COLO668 (cell line): ENCODE results near the gene PTPN3.
A peak's percentile ranks its signal among the peaks of the same experiment; 100 is the strongest.

Experiments used
- DNase-seq: peaks from one replicate; lab custom pipeline; 2025; ENCODE audit not compliant: unreplicated experiment; lab: John Stamatoyannopoulos, UW

PTPN3 gene

DNA sequence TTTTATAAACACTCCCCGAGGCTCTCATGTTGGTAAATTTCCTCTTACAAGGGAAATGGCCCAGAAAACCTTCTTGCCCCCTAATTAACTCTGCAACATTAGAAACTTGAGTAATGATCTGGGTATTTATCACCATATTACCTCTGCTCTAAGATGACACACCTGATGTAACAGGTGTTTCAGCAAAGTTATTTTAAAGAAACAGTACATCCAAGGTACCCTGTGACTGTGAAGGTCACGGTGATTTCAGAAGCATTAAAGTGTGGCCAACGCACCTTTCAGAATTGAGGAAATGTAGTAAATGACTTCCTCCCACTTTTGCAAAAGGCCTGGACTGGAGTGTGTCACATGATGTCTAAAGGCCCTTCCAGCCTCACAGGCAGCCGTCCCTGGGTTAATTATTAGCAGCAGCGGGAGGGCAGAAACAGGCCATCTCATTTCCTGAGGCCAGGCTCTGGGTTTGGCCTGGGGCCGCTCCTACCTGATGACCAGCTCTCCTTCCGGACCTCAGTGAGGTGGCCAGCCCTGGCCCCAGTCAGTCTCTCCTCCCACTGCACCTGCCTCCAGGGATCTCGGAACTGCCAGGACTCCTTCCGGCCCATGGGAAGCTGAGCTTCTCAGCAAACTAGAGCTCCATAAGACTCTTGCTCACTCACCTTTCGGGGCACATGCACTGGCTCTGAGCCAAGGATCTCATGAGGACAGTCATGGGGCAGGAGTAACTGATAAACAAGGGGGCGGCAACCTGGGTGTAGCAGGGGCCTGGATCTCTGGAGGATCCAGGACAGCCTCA lies 20.7 kb downstream of the PTPN3 start:
- peak; percentile 89 for DNase-seq

DNA sequence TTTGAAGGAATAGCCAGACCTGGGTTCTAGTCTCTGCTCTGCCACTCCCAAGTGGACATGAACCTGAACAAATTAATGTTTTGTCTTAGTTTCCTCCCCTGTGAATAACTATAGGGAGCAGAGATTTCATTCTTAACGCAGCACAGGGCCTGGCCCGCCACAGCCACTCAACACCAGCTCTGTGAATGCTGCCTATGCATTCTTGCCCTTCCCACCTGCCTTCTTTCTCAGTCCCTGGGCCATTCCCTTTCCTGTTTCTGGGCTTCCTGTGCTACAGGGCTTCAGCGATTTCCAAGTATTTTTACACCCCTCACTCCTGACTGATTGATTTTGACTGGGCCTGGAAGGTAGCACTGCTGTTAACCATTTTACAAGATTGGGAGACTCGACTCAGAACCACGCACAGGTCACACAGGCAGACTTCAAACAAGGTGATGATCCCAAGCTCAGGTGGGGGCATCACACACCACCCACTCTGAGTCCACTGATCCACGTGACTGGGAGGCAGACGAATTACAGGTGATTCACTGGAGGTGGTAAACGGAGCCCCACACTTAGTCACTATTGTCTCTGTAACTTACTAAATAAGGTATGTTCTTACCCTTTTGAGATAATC lies 21.4 kb downstream of the PTPN3 start:
- DNase-seq = peak; percentile 40

DNA sequence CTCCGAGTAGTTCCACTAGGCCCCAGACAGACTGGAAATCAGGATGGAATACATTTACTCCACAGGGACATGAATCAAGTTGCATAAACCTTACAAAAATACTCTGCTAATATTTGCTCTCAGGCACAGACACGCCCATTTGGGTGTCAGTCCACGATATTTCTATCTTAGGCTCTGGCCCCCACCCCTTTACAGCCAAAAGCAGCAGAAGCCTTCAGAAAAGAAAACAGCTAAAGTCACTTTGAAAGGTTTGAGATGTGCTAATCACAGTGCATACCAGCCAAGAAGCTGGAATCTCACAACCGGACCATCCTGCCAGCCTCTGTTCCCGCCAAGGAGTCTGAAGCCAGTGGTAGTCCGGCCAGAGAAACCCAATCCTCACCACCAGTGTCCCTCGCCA lies 22.6 kb downstream of the PTPN3 start:
- no peak for DNase-seq

DNA sequence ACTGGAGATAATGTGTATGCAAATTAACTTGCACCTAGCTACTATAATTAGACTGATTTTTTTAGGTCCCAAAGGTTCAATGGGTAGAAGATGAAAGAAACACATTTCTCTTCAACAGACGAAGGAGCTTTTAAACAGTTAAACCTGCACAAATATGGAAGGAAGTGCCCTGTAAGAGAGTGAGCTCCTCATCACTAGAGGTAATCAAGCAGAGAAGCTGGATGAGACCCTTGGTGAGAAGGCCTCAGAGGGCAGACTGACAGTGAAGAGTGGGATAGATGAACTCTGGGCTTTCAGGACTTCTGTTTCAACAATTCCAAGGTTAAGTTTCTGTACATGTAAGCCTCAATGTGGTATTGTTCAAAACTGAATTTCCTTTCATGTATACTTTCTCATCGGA lies 23.2 kb downstream of the PTPN3 start:
- no peak for DNase-seq

DNA sequence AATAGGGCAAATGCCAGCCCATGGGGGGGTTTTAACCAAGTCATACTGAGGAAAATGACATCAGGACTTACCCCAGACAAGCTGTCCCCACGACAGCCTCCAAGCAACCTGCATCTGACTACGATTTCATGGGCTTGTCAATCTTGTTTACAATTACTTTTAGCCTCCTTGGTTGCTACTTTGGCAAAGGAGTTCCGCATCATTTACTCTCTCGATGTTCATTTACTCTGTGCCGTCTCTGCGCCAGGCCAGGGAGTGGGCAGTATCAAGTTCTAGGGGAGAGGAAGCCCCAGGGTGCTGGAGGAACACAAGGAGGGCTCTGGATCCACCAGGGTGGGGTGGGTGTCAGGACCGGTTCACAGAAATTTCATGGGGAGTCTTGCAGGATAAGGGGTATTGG lies 23.9 kb downstream of the PTPN3 start:
- no peak for DNase-seq

DNA sequence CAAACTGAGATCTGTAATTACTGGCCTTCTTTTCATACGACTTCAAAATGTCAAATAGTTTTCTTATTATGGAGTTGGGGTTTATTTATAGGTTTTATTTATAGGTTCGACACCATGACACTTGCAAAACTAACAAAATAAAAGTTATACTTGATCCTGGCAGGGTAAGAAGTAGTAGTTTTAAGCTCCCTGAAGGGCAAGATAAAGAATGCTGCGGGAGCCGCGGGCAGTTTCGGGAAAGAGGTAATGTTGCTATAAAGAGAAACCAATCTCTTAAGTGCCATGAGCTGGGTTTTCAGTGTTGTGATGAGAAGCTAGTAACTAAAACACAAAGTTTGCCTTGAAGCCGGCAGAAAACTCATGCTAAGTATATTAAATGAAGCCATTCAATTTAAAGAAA lies 24.8 kb downstream of the PTPN3 start:
- DNase-seq = no peak

DNA sequence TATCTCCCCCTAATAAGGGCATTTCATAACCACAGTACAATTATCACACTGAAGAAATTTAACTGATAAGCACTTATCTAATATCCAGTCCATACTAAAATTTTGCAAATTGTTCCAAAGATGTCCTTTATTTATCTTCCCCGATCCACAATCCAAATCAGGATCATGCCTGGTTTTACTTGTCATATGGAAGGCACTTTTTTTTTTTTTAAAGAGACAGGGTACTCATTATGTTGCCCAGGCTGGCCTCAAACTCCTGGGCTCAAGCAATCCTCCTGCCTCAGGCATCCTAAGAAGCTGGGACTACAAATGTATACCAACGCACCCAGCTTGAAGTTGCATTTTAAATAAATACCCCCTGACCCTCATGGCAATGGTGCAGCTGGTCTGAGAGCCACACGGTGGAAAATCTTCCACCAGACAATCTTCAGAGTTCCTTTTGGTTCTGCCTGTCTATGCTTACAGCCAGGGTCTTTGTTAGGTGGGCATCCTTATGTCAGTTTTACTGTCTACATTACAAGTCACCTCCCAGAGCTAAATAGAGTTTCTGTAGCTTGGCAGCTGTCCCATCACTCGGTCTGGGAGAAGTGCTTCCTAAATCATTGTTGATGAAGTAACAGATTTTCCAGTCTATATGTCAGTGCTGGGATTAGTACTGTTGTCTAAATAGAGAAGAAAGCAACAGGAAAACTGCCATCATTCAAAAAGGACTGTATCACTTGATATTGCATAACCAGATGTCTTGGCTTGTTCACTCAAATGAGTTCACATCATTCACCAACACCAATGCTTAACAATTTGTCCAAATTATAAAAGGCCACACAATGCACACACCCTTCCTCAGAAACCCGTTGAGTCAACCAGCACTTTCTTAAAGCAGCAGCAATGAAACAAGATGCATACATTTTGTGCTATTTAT lies 26.4 kb downstream of the PTPN3 start:
- DNase-seq = no peak

DNA sequence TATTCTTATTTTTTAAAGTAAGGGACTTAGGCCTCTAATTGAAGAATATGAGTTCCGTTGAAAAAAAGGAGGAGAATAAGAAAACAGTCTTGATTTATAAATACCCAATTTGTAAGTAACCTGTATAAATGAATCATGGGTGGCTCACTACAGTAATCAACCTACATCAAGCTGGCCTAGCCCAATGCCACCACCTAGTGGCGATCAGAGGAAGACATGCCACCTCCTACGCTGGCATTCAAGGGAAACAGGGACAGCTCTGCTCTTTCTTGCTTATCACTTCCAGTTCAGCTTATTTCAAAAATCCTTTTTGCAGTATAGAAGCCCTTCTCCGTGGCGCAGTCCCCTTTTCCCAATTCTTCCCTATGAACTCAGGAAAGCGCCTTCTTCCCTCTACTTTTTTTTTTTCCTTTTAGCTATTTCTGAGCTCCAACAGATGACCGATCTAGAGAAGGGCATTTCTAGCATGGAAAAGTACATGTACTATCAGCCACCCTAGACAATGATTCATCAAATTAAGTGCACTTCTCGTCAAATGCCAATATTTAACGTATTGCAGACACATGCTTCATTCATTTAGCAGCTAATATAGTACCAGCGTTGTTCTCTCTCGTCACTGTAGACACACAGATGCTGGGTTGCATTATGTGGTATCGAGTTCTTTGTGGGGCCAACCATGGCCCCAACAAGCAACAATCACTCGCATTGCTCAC lies 28.3 kb downstream of the PTPN3 start:
- peak; percentile 62 for DNase-seq

DNA sequence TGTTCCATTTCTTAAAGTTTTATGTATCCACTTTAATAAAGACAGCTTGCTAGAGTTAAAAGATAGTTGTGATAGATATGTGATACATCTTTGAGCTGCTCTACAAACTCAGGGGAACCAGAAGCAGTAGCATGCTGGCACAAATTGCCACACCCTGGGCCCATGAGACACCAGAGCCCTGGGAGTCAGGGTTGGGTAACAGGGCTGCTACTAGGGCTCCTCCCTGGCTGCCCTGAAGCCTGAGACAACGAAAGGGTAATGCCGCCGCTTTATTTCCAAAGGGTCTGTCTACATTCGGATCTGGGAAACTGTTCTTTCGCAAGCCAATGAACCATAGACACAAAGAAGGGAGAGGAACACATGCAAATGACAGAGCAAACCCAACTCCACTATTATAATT lies 29.2 kb downstream of the PTPN3 start:
- DNase-seq = no peak

DNA sequence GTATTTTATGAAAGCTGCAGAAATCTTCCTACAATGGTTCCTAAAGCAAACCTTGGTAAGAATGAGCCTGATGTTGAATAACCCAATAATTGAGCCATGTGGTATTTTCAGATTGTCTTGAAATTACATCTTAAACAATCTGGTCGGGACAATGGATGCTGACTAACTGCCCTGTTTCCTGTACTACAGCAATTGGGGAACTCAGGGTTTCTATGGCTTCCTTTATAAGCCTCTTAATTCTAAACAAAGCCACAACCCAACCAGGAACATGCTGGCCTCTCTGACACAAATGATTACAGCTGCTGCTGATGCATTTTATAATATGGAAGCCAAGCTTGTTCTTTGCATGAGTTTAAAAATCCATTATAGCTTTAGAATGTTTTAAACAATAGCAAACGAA lies 30.2 kb downstream of the PTPN3 start:
- no peak for DNase-seq

DNA sequence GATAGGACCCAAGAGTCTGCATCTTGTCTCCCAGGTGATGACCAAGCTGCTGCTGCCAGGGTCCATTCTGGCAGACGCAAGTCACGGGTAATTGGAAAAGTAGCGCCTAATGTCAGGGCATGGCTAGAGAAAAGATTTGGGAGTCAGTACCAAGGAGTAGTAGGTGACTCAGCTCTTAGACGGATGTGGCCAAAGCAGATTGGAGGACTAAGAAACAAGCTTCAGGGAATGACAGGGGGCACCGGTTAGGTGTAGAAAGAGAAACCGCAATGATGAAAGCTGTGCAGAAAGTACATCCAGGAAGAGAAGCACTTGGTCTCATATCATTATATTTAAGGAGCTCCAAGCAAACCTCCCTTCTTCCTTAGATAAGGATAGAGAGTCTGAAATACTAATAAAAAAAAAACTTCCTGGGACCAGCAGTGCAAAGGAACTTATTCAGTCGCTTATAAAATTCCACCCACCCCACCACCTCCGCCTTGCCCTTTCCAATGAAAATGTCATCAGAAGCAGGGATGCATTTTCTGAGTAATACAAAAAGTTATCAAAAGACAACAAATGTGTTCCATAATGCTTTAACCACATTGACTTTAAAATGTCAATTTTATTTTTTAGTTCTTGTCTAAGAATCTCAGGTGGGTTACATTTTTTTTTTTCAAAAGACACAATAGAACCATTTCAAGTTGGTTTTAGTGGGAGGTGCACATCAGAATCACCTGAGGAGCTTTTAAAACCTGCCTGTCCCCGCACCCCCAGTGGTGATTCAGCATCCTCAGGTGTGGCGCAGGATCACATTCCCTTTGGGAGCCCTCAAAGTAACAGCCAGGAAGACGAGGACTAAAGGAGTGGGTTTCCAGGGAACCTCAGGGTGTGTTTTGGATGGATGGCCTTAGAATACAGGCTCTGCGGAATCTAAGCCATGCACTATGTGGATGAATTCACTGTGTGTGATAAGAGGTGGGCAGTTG lies 31.2 kb downstream of the PTPN3 start:
- DNase-seq = no peak

DNA sequence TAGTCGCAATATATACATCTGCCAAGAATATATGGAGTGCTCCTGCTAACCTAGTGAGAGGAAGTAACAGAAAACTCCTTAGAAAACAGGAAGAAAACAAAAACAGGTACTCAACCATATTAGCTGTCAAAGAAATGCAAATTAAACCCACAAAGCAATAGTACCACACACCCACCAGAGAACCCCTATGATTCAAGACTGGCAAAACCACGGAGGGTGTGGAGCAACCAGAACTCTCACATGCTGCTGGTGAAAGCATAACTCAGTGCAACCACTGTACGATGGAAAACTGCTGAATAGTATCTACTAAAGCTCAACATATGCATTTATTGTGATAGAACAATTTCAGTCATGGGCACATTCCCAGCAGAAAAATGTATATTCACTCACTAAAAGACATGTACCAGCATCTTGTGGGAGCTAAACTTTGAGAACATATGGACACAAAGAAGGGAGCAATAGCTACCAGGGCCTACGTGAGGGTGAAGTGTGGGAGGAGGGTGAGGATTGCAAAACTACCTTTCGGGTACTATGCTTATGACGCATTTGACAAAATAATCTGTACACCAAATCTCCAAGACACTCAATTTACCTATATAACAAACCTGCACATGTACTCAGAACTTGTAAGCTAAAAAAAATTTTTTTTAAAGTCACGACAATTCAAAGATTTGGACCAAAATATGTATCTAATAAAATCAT lies 34.0 kb downstream of the PTPN3 start:
- DNase-seq = no peak

DNA sequence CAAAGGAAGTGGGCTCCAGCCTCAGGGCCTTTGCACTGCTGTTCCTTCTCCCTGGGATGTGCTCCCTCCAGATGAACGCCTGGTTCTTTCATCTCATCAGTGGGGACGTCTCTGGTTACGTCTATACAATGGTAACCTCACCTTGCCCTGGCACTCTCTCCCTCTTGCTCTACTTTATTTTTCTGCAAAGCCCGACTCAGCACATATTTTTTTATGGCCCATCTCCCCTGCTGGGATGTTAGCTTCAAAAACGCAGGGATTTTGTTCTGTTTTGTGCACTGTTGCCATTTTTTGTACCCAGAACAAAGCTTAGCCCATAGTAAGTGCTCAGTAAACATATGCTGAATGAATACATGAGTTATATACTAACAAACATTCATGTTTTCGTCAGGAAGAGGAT lies 37.5 kb downstream of the PTPN3 start:
- no peak for DNase-seq

DNA sequence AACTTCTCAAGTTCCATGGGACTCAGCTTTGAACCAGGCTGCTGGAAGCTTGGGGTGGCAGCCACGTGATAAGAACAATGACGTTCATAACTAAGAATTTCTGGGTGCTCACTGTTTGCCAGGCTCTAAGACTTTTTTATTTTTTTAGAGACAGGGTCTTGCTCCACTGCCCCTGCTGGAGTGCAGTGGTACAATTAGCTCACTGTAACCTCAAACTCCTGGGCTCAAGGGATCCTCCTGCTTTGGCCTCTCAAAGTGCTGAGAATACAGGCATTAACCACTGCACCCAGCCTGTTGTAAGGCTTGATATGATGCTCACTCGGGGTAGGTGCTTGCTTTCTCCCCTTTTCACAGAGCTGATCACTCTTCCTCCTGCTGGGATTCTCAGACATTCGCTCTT lies 38.7 kb downstream of the PTPN3 start:
- DNase-seq = no peak

DNA sequence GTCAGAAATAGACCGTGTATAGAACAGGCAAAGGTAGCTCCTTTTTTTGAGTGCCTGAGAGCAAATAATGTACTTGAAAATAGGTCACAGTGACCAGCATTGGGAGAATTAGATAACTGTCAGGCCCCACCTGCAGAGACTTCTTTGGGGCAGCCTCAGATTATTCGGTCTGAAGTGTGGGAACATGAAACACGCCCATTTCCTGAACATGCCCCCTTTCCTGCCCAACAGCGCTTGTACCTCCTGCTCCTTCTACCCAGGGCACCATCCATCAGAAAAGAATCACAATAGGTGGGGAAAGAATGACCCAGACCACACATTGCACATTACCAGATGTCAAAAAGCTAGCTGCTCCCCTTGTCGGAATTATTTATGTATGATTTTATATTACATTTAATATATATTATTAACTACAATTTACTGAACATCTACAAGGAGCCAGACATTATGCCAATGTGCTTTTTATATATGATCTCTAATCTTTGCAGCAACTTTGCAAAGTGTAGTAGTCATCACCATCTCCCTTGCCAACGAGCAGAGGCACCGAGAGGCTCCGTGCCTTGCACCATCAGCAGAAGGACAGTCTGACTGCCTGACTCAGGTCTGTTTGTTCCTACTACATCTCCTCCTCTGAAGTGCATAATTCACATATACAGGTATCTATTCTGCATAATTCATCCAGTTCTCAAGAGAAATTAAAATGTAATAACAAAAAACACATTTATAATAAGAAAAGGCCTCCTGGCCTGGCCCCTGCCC lies 39.5 kb downstream of the PTPN3 start:
- no peak for DNase-seq

DNA sequence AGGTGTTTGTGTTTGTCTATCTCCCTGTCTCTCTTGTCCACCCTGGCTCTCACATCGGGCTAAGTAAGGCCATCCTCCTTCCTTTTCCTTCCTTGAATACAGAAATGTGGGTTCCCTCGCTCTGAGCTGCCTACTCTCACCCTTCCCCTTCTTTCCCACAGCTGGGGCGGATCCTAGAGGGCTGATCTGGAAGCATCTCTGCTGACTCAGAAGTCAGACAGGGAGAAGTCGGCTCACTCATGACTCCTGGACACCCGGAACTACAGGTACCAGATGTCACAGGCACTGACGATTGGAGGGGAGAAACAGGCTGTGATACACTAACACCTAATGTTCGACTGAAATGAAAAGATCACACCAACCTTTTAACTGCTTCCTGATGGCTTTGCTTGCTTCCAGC lies 41.3 kb downstream of the PTPN3 start:
- DNase-seq = no peak

DNA sequence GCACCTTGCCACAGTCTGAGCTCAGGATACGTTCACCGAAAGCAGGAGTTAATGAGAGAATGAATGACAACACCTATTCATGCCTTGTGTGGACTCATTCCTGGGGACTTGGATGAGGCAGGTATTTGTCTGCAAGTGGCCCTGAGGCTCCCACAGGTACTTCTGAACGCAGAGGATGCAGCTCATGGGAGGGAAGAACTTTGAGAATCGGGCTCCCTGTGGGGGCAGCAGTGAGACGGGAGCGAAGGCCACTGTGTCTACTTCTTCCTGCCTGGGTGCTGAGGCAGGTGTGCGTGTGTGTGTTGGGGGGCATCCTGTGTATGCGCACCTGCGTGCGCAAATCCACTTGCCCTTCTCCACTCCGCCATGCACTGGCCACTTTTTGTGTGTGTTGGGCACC lies 42.2 kb downstream of the PTPN3 start:
- no peak for DNase-seq

DNA sequence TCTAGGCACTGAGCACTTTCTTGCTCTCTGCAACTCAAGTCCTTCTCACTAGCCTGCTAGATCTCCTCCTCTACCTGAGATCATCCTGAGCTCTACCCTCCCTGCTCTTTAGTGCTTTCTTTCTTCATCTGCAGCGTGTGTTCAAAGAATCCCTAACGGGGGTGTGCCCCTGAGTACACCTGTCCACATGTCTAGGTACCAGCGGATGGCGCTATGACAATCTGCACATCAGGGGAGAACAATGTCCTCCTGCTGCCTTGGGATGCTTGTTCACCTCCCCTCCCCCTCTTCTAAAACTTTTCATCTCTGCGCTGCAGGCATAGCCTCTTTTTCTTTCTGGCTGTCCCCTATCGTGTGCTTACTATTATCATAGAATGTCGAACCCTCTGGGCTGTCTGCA lies 42.7 kb downstream of the PTPN3 start:
- no peak for DNase-seq
